HG03565 (cell line): ENCODE data around the gene SFT2D3.

Source experiments
- ATAC-seq: cut with Tn5 transposase; IDR thresholded peaks from one replicate; pipeline ENCODE4 v1.9.1; 2021; ENCODE audit warnings: mild to moderate bottlenecking, moderate library complexity; ENCODE audit not compliant: unreplicated experiment

SFT2D3 gene

DNA sequence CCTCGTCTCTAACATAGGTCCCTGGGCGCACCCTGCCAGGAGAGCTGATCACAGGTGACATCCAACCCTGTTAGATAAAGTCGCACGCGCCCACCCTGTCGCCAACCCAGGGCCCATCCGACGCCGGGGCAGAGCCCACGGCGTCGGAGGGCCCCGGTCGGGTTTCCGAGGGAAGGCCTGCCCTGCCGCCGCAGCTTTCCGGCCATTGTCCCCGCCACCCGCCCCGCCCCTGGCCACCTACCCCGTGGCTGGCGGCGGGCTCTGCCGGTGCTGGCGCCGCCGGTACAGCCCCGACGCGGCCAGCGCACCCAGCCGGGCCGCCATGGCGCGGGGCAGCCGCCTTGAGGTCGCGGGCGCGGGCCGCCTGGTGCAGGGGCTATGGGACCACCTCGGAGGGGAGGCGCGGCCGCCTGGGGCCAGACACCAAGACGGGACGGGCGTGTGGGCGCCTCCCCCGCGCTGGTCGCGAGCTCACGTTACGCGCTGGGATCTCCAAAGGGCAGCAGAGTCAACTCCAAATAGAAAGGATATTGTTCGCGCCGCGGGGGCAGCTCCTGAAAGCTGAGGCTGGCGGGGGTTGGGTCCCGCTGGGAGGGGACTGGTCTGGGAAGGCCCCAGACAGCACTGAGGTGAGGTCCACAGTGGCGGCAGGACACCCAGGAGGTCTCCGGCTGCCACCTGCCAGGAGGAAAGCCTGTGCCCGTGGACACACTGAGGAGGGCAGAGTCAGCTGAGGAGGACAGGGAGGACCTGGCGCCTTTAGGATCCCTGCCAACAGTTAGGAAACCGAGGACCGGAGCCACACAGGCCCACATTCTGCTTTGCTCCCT is 37.0 kb upstream of the SFT2D3 start:
- no peak for ATAC-seq

DNA sequence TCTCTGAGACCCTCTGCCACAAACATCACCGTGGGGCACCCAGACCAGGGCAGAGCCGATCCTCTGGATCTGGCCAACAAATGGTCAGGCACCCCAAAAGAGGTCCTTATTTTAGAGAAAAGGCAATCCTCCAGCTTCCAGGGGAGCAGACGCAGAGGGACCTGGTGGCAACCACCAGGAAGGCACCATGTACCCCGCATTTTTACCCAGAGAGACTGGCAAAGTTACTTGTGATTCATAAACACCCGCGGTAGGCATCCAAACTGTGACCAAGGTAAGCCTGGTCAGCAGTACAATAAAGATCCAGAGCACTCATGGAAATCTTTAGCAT is 36.4 kb upstream of the SFT2D3 start:
- no peak for ATAC-seq

DNA sequence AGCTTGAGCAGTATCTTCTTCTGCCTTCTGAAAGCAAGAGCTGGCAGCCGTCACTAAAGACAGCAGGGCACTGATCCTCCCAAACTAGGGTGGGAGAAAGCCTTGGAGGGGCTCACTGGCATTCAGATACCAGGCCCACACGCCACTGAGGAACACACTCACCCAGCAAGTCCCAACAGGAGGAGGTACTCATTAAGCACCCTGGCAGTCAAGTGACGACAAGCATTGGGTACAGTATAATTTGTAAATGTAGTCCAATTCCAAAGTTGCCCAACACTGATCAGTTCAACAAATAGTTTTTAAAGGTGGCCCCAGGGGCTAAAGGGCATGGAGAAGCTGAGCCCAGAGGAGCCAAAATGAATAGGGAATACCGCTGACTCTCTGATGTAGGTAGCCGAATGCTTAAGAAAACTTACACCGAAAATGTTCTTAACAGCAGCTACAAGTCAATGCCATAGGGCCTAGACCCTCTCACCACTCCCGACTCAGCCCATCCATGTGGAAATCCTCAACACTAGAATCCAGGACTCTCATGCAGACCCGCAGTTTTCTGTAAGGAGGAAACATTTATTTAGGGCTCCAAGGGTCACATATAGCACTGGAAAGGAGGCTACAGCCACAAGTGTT is 35.9 kb upstream of the SFT2D3 start:
- no peak for ATAC-seq

DNA sequence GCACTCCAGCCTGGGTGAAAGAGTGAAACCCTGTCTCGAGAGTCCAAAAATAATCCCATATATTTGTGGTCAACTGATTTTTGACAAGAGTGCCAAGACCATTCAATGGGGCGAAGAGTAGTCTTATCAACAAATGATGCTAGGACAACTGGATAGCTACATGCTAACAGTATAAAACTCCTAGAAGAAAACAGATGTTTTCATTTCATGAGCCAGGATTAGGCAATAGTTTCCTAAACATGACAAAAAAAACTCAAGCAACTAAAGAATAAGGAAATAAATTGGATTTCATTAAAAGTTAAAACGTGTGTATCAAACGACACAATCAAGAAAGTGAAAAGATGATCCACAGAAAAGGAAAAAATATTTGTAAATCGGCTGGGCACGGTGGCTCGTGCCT is 32.2 kb upstream of the SFT2D3 start:
- no peak for ATAC-seq

DNA sequence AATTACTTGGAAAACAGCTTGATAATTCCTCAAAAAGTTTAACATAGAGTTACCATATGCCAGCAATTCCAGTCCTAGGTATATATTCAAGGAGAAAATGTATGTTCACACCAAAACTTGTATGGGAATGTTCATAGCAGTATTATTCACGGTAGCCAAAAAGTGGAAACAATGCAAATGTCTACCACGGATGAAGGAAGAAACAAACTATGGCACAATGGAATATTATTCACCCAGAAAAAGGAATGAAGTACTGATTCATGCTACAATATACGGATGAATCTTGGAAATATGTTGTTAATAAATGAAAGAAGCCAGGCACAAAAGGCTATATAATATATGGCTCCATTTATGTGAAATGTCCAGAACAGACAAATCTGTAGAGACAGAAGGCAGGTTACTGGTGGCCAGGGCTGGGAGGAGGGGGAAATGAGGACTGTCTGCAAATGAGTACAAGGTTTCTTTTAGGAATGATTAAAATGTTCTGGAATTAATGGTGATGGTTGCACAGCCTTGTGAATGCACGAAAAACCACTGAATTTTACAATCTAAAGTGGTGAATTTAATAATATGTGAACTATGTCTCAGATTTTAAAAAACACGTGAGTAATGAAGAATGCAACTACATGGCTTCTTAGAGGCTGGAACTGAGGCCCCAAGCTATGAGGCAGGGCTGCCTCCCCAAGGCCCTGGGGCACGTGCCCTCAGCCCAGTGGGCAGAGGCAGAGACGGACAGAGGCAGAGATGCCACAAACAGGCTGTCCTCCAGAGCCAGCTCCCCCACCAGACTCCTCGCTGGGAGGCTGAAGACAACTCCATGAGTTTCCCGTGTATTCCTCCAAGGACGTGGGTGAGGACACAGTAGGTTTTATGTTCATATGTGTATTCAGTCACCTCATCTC is 31.0 kb upstream of the SFT2D3 start:
- no peak for ATAC-seq

DNA sequence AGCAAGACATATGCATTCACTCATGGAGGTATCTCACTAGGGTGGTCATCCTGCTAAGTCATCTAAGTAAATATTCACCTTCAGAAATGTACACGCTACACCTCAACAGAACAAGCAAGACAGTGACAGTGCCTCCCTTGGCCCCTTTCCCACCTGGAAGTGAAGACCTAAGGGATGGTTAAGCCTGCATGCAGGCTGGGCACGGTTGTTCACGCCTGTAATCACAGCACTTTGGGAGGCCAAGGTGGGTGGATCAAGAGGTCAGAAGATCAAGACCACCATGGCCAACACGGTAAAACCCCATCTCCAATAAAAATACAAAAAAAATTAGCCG is 30.4 kb upstream of the SFT2D3 start:
- ATAC-seq: no peak

DNA sequence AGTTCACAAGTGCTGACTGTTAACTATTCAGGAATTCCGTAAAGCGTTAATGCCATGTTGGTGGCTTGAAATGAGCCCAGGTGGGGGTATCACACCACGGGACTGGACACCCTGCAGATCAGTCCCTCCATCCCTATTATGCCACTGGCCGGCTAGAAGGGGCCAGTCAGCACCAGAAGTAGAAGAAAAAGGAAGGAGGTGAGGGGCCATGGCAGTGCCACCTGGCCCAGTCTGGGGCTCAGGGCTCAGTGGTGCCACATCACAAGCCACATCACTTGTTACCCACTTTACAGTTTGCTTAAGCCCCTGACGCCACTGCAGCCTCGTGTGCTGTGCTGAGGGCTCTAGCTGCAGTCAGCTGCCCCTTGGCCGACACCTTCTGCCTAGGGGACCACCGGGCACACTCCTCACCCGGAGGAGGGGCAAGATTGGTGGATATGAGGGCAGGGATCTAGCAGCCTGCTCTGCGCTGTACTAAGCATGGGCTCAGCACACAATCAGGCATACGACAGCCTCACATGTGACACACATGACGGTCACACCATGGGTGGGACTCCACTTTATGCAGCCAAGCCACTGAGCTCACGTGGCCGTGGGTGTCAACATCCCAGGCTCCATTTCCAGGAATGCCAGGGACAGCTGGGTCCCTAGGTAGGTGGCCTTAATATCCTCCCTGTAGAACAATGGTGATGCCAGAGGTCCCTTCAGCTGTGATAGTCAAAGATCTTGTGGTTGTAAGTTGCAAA is 29.6 kb upstream of the SFT2D3 start:
- ATAC-seq: no peak

DNA sequence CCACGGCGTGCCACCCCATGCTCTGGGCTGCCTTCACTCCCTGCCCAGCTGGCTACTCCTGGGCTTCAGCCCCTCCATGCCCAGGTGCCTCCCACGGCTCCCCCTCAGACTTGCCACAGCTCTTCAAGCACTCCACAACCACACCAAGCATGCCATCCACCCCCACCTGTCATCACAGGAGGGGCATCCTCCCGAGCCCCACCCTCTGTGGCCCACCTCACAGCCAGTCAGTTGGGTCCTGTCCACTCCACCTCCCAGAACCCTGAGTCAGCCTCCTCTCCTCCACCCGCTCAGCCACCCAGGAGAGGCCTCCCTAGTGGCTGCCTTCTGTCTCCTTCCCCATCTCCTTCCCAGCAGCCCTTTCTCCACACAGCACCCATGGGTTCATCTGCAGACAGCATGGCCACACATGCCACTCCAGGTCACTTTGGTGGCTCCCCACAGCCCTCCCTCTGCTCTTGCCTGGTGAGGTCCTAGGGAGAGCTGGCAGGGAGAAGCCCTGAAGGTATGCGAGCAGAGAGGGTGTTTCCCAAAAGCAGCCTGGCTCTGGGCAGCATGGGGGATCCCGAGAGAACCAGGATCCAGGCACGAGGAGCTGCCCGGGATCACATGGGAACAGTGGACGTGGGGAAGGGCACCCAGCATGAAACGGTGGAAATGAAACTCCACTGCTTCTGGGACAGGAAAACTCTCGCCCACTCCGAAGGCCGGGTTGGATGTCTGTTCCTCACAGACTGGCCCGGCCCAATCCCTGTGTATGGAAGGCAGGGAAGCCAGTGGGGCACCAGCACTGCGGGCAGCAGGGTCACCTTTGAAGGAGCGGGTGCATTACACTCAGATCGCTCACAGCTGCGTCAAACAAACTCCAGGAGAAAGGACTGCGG is 28.7 kb upstream of the SFT2D3 start:
- ATAC-seq: no peak

DNA sequence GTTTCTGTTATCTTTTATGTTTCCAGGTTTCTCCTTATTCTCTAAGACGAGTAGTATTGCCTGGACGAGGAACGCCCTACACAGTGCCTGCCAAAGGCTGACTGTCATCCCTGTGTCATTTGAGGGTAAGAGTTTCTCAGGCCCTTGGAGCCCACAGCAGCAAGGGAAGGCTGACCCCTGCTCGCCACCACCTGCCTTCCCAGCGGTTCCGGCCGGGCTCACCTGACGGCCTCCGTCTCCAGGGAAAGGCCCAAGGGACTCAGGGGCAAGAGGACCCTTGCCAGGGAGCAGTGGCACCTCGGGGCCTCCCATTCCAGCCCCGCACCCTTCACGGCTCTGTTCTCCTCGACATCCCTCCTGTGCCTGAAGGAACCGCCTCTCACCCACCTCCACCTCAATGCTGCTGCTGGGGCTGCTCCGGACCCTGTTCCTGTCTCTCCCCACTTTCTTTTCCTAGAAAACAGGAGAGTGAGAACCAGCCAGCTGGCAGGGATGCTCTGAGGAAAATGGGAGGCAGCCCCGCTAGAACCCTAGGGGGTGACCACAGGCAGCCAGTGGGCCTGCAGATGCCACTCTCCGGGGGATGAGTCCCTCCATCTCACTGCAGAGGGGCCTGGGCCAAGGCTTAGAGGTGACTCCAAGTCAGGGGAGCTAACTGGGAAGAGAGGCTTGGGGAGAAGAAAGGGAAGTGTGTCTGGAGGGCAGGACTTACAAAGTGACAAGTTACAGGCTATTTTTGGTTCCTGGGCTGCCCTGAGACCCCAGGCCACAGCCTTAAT is 27.8 kb upstream of the SFT2D3 start:
- ATAC-seq: no peak

DNA sequence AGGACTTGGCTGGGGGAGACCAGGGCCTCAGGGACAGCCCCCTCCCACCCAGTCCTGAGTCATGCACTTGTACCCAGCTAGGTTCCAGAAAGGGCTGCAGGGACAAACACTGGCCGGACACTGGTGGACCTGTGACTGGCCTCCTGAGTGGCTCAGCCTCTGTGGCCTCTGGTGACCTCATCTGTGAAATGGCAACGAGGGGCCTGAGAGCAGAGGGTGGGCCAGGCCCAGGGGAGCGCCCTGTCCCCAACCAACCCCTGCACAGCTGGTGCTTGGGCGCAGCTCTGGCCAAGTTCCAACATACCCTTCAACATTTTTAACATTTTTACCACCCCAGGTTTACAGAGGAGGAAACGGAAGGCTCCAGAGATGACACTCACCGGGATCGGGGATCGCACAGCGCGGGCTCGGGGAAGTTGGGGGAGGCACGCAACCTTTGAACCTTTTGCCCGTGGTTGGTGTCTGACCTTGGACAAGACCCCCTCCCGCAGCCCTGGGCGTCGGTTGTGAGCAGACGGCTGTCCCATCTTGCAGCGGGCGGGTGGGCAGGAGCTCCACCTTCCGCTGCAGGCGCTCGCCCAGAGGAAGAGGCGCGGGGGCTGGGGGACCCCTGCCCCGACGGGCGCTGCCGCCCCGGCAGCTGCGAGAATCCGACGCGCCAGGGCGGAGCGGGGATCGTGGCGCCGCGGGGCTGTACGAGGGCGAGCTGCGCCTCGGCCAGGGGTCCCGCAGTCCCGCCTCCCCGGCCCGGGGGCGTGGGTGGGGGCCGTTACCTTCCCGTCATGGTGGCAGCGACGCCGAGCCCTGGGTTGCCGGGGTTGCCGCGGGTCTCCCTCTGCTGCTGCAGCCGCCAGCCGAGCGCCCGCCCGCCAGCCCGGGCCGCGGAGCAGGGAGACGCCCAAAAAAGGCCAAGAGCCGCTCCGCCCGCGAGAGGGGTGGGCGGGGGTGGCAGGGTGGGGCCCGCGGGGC is 26.8 kb upstream of the SFT2D3 start:
- ATAC-seq: no peak

DNA sequence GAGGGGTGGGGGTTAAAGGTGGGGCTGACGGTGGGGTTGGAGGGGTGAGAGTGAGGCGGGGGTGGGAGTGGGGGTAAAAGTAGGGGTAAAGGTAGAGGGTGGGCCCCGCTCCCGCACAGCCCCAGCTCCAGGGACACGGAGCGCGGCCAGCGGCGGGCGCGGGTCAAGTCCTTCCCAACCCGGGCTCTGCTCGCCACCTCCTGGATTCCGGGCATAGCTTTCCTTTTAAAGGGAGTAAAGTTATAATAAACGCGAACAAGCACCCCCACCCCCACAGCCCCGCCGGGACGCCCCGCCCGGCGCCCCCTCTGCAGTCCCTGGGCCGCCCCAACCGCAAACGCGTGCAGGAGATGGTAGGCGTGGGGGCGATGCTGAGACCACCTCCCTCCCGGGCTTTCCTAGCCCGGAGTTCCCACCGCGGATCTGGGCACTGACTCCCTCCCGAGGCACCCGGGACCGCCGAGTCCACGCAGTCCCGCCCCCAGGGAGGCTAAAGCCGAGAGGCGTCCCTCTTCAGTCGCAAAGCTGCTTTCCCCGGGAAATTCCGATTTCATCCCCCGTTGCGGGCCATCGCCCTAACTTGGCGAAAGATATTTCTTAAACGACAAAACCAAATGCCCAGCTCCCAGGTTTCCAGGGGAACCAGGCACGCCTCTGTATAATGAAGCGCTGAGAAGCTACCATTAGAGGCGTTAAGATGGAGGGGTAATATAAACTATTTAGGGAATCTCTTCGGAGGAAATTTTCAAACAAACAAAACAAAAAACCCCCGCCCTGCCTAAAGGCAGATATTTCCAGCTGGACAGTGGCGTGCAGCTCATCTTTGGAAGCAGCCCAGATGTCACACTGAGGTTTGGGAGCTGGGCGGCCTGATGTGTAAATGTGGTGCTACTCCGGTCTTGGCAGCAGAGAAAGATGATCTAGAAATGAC is 25.7 kb upstream of the SFT2D3 start, which contains the start of gene LIMS2:
TSS of gene LIMS2 (minus strand) at position 200 of the 931 bp plus-strand sequence. CDS start 506 bp downstream, outside the sequence.
- no peak for ATAC-seq

DNA sequence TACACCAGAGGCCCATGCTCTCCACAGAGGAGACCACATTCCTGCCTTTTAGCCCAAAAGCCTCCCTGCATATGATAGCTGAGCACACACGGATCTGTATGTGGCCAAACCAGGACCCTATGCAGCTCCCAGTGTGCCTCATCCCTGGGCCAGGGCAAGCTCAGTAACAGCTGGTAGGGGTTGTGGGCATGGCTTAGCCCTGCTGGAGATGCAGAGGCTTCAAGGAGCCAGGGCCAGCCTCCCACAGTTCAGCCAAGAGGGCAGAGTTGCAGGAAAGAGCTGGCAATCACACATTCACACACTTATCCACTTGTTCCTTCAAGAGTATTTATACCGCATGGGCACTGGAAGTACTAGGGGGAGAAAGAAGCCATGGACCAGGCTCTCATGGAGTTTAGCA is 24.4 kb upstream of the SFT2D3 start:
- ATAC-seq: no peak

DNA sequence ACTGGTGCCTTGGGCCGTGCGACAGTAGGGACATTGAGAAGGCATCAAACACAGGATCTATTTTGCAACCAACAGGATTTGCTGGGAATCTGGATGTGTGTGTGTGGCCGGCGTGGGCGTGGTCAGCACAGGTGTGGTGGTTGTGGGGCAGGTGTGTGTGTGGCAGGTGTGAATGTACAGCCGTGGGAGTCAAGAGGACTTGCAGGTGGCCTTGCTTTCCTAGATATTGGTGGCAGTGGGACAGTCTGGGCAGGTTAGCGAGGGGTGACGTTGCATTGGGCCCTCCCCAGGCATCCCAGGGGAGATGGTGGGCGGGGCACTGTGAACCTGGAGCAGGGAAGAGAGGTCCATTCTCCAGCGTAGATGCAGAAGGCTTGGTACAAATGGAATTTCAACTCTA is 22.8 kb upstream of the SFT2D3 start:
- ATAC-seq: no peak

DNA sequence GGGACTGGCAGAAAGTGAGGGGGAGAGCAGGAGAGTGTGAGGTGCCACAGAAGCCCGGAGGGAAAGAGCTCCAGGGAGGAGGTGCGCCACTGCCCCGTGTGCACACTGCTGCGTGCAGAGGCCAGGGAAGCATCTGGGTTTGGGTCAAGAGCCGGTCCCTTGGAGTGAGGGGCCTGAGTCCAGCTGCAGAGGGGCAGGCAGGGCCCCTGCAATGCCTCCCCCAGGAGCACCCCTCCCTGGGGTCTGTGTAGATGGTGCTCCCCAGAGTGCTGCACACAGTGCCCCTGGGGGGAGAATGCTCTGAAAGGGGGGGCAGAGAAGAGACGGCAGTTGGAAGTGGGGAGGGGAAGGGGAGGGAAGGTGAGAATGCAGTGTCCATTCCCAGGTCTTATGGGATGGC is 22.3 kb upstream of the SFT2D3 start:
- ATAC-seq: no peak

DNA sequence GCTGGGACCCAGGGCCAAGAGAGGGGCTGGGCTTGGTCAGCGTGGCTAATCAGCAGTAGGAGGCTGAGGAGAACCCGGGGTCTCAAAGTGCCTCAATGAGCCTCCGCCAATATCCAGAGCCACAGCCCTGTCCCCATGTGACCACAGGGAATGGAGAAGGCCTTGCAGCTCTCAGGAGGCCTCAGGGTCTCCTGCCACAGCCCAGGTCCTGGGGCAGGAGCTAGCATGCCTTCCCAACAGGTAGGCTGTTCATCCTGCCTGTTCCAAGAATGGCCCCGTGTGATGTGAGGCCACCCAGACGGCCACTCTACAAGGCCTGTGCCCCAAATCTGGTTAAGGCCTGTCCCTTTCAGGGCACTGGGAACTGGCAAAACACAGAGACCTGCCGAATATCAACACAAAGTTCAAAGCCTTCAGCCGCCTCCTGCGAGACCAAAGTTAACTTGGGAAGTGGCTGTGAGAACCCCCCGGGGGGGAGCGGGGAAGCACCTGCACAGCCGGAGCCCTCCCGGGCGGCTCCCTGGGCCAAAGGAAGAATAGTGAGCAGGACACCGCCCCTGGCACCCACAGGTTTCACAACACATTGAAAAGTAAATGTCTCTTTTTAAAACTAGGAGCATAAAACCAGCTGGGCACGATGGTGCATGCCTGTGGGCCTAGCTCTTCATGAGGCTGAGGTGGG is 21.5 kb upstream of the SFT2D3 start:
- ATAC-seq: no peak

DNA sequence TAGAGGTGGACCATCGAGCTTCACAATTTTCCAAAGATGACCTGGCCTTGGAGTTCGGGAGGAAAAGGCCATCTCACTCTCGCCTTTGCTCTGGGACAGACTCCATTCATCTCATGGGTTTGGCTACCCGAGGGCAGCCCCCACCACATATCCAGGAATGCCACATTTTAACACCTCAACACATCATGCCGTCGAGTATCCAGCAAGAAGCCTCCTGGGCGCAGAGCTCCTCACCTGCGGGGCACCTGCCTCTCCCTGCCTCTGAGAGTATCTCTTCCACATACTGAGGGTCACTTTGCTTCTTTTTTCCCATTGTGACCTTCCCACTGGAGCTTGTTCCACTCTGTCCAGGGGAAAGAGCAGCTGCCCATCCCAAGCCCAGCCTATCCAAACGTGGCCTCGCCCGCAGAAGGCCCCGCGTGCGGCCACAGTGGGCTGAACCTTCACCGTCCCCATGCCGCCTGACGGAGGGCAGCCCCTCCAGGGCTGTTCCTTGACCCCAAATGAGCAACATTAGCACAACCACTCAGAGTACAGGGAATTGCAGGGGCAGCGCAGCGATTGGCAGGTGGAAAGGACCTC is 20.5 kb upstream of the SFT2D3 start:
- ATAC-seq: no peak
